Stomach (tissue), 9 donors: ENCODE measurements around the gene AMER1. TPM values are rescaled to one million over a fixed set of nuclear protein-coding genes. Genes with fewer than 3 reads are reported as not detected.

ENCODE experiments used
- DNase-seq, 2 donors: peaks; one replicate each; pipeline versions ENCODE4 v3.0.0 to v3.0.0-alpha.2; 2013 to 2019
- H3K27ac ChIP-seq, 5 donors: fragments of 200-600 bp in 4 of 5; sonication (generic) in 4 of 5; one replicate each; pipeline ENCODE4 v1.5.1; 2013 to 2019; ENCODE audit warnings: mild to moderate bottlenecking in 1 of 5, moderate library complexity in 1 of 5
- H3K27me3 ChIP-seq, 3 donors: fragments of 200-600 bp; sonication (generic); one replicate each; pipeline ENCODE4 v1.5.1; 2017 to 2019; ENCODE audit warnings: mixed run types in 1 of 3
- H3K36me3 ChIP-seq, 4 donors: fragments of 200-600 bp; sonication (generic); 1 replicate in 3 of 4; 2 replicates in 1 of 4; pipeline ENCODE4 v1.5.1; 2016 to 2019
- H3K4me1 ChIP-seq, 4 donors: fragments of 200-600 bp; sonication (generic); one replicate each; pipeline ENCODE4 v1.5.1; 2016 to 2019
- H3K4me3 ChIP-seq, 4 donors: fragments of 200-600 bp; sonication (generic) in 3 of 4; one replicate each; pipeline ENCODE4 v1.5.1; 2016 to 2019; ENCODE audit warnings: mild to moderate bottlenecking in 1 of 4
- H3K9me3 ChIP-seq, 4 donors: fragments of 200-600 bp; sonication (generic); one replicate each; pipeline ENCODE4 v1.5.1; 2016 to 2019
- EP300 ChIP-seq: sonication (generic); formaldehyde crosslinking; IDR thresholded peaks from one replicate; pipeline ENCODE4 v1.6.1; 2017; ENCODE audit warnings: antibody characterized with exemption
- POLR2A ChIP-seq, 4 donors: fragments of 450-650 bp; IDR thresholded peaks; one replicate each; pipeline ENCODE4 v1.6.1; 2016; ENCODE audit warnings: antibody characterized with exemption in 4 of 4, control low read depth in 2 of 4, mild to moderate bottlenecking in 1 of 4, moderate library complexity in 1 of 4
- POLR2AphosphoS5 ChIP-seq, 3 donors: sonication (generic); formaldehyde crosslinking; IDR thresholded peaks; one replicate each; pipeline ENCODE4 v1.6.1; 2016; ENCODE audit warnings: antibody characterized with exemption in 3 of 3
- WGBS, 5 donors: extraction: QIAGEN DNeasy Blood & Tissue Kit in 3 of 5; methylation state at CpG; one replicate each; pipeline versions ENCODE4 v1.1.5 to v1.1.7; 2013 to 2018; 5-methylcytosine and 5-hydroxymethylcytosine counted together
- intact Hi-C: fragments of 100-400 bp; cut with DNase I; formaldehyde crosslinking; loops from one replicate; pipeline ENCODE4 v1.15.1; 2023; ENCODE audit warnings: low total_unique reads
- polyA plus RNA-seq, 3 donors: library from polyadenylated mRNA; stranded (reverse); fragments of 200-250 nt; gene quantifications; one replicate each; pipeline ENCODE4 v1.2.3, GENCODE V29; 2013
- total RNA-seq, 5 donors: library from RNA; depleted of rRNA; stranded (reverse); fragments of >200 nt; gene quantifications; one replicate each; pipeline versions ENCODE4 v1.1.0 to v1.2.3, GENCODE V29; 2014 to 2016
- TF ChIP-seq, protein P1 (sequence below), 7 experiments: fragments of 450-650 bp in 4 of 7; fragments of 200-600 bp in 3 of 7; sonication (generic) in 3 of 7; IDR thresholded peaks; one replicate each; pipeline ENCODE4 v1.5.1; 2016 to 2019; ENCODE audit warnings: antibody characterized with exemption in 7 of 7, control low read depth in 2 of 7, mild to moderate bottlenecking in 1 of 7
- donor health status: healthy with polysubstance abuse.
- donor health status: Bipolar disorder and iron deficiency.
- donor health status: healthy.

Gene AMER1
- total and polyA plus RNA-seq, 8 donors, result 0.90 to 6.7 (median 2.0) TPM

DNA sequence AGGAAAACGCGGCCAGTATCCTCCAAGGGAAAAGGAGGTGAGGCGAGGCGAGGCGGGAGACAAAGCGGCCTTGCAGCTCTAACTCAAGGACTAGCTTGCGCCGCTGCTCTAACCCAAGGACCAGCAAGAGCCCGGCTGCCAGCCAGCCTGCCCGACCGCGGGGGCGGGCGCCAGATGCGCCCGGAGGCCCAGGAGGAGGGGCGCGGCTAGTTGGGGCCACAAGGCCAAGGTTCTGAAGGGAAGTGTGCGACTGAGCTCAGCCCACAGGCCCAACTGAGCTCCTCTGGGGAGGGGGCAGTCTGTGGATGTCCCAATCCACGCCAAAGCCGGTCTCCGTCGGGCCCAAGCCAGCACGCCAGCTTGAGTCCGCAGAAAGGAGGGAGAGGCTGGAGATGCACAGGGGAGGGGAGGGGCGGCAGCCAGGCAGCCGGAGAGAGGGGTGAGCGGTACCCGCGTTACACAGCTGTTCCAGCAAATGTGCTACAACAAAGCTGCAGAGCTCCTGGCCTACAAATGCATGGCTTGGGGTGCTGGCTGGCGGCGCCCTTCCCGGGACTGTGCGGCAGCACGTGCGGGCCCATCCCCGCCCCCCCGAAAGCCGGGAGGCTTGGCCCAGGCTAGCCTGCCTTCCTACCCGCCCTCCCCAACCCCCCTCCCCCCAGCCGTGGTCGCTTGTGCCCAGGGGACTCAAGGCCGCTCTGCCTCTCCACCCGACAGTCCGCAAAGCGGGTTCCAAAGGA, 637 bp downstream of the AMER1 start:
- H3K9me3 ChIP-seq, result no peaks in the 10 kb centered on the region
- no peak for TF ChIP-seq EP300
- TF ChIP-seq POLR2AphosphoS5 (IDR thresholded peaks at IDR 0.05), result no peak
- TF ChIP-seq POLR2A (IDR thresholded peaks at IDR 0.05), result no peak
- TF ChIP-seq, protein P1, sequence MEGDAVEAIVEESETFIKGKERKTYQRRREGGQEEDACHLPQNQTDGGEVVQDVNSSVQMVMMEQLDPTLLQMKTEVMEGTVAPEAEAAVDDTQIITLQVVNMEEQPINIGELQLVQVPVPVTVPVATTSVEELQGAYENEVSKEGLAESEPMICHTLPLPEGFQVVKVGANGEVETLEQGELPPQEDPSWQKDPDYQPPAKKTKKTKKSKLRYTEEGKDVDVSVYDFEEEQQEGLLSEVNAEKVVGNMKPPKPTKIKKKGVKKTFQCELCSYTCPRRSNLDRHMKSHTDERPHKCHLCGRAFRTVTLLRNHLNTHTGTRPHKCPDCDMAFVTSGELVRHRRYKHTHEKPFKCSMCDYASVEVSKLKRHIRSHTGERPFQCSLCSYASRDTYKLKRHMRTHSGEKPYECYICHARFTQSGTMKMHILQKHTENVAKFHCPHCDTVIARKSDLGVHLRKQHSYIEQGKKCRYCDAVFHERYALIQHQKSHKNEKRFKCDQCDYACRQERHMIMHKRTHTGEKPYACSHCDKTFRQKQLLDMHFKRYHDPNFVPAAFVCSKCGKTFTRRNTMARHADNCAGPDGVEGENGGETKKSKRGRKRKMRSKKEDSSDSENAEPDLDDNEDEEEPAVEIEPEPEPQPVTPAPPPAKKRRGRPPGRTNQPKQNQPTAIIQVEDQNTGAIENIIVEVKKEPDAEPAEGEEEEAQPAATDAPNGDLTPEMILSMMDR (IDR thresholded peaks at IDR 0.05), result no peak
- H3K36me3 ChIP-seq, result no peaks in the 10 kb centered on the region
- peak overlapping the region; percentile 58 to 68 (median 60) for H3K4me3 ChIP-seq
- H3K27ac ChIP-seq, result peak overlapping the region; percentile 88 to 95 (median 90)
- intact Hi-C loops, result no loop called here
- peaks cover 5 to 41% (median 30%) of the 10 kb centered on the region in 4 donors for H3K4me1 ChIP-seq
- DNase-seq, result peak; percentile 31 to 62
- H3K27me3 ChIP-seq, result peaks cover 0 to 4% (median 0%) of the 10 kb centered on the region in 3 donors
- 0 to 30% (median 8%) methylated on average over 13 to 44 of the region's 46 CpGs for WGBS, 5 donors

GRCh38 chrX:64204252-64204651, 1.3 kb downstream of the AMER1 start:
- H3K4me1 ChIP-seq, result peaks cover 5 to 41% (median 30%) of the 10 kb centered on the region in 4 donors
- intact Hi-C loops, result no loop called here
- DNase-seq, result peak; percentile 29 to 42
- H3K27ac ChIP-seq, result peak overlapping the region; percentile 88 to 95 (median 90)
- 10 to 46% (median 37%) methylated on average over 21 to 23 of the region's 23 CpGs; no CpG with 5 or more reads in 1 of the 5 donors for WGBS, 5 donors
- TF ChIP-seq EP300, result no peak
- TF ChIP-seq POLR2AphosphoS5 (IDR thresholded peaks at IDR 0.05), result no peak
- TF ChIP-seq, protein P1 (IDR thresholded peaks at IDR 0.05), result no peak
- no peak for TF ChIP-seq POLR2A (IDR thresholded peaks at IDR 0.05)
- H3K9me3 ChIP-seq, result no peaks in the 10 kb centered on the region
- H3K4me3 ChIP-seq, result peak overlapping the region; percentile 58 to 68 (median 60)
- H3K36me3 ChIP-seq, result no peaks in the 10 kb centered on the region
- peaks cover 0 to 4% (median 0%) of the 10 kb centered on the region in 3 donors for H3K27me3 ChIP-seq

- intact Hi-C loops, result no loop called here
These were observed 2.6 kb downstream of the AMER1 start for GRCh38 chrX:64202808-64203325.

DNA sequence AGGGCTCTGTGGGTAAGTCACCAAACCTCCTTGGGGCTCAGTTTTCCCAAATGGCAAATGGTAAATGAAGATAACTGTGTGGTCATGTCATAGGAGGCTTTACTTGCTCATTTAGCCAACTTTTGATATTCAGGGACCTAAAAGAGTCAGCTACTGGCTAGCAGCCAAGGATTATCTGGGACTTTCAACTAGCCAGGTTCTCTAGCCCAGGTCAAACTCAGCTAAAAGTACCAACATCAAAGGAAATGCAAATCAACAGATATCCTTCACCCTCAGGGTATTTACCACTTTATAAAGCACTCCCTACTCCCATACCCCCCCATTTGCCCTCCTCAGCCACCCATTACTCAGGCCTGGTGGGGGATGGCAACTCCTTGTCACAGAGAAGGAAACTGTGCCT, 7.5 kb downstream of the AMER1 start:
- Histone ChIP-seq H3K27me3 (no peaks in the 10 kb centered on the region), H3K4me1 (peaks cover 0 to 12% (median 8%) of the 10 kb centered on the region in 4 donors), H3K27ac (no peak overlapping the region), H3K36me3 (peaks cover 0 to 2% (median 1%) of the 10 kb centered on the region in 4 donors), H3K4me3 (no peak overlapping the region), H3K9me3 (no peaks in the 10 kb centered on the region)
- intact Hi-C loops, result no loop called here
- no peak for TF ChIP-seq EP300
- TF ChIP-seq POLR2A (IDR thresholded peaks at IDR 0.05), result no peak
- TF ChIP-seq, protein P1 (IDR thresholded peaks at IDR 0.05), result no peak
- TF ChIP-seq POLR2AphosphoS5 (IDR thresholded peaks at IDR 0.05), result no peak
- no peak for DNase-seq

More at GRCh38 chrX:64202808-64203325, 2.6 kb downstream of the AMER1 start:
- Histone ChIP-seq H3K4me3 (no peak overlapping the region), H3K9me3 (no peaks in the 10 kb centered on the region), H3K4me1 (peaks cover 5 to 45% (median 33%) of the 10 kb centered on the region in 4 donors), H3K27me3 (peaks cover 0 to 4% (median 0%) of the 10 kb centered on the region in 3 donors), H3K27ac (peak overlapping the region in 2 of 5 donors; percentile 21 to 89), H3K36me3 (no peaks in the 10 kb centered on the region)
- WGBS, 5 donors, result 70 to 94% (median 76%) methylated on average over 2 of the region's 2 CpGs
- TF ChIP-seq, protein P1 (IDR thresholded peaks at IDR 0.05), result no peak
- TF ChIP-seq POLR2AphosphoS5 (IDR thresholded peaks at IDR 0.05) (no peak), POLR2A (IDR thresholded peaks at IDR 0.05) (no peak), EP300 (no peak)
- DNase-seq, result peak in 1 of 2 donors; percentile 6
